Ishikawa (cell line): ENCODE data around the gene ACY1.

Experiments used
- CEBPB ChIP-seq: IDR thresholded peaks from 2 replicates; pipeline ENCODE4 v1.6.1; 2012
- CREB1 ChIP-seq: IDR thresholded peaks from 2 replicates; pipeline ENCODE4 v1.6.1; 2012; ENCODE audit warnings: low read depth
- EGR1 ChIP-seq: IDR thresholded peaks from 2 replicates; pipeline ENCODE4 v1.6.1; 2012
- EP300 ChIP-seq: IDR thresholded peaks from 2 replicates; pipeline ENCODE4 v1.6.1; 2012; ENCODE audit warnings: borderline replicate concordance
- FOXM1 ChIP-seq: IDR thresholded peaks from 2 replicates; pipeline ENCODE4 v1.6.1; 2012; ENCODE audit warnings: low read depth, borderline replicate concordance
- NFIC ChIP-seq: IDR thresholded peaks from 2 replicates; pipeline ENCODE4 v1.6.1; 2012
- RAD21 ChIP-seq: IDR thresholded peaks from 2 replicates; pipeline ENCODE4 v1.6.1; 2012; ENCODE audit warnings: low read depth
- TAF1 ChIP-seq: IDR thresholded peaks from 2 replicates; pipeline ENCODE4 v1.6.1; 2012; ENCODE audit warnings: low read depth, mild to moderate bottlenecking
- TCF12 ChIP-seq: IDR thresholded peaks from 2 replicates; pipeline ENCODE4 v1.6.1; 2012; ENCODE audit warnings: low read depth
- TEAD4 ChIP-seq: IDR thresholded peaks from 2 replicates; pipeline ENCODE4 v1.6.1; 2012
- YY1 ChIP-seq: IDR thresholded peaks from 2 replicates; pipeline ENCODE4 v1.6.1; 2012; ENCODE audit warnings: low read depth
- ZBTB7A ChIP-seq: IDR thresholded peaks from 2 replicates; pipeline ENCODE4 v1.6.1; 2012; ENCODE audit warnings: low read depth
- TF ChIP-seq, protein P1 (sequence below): IDR thresholded peaks from 2 replicates; pipeline ENCODE4 v1.6.1; 2012; ENCODE audit warnings: low read depth, mild to moderate bottlenecking
- TF ChIP-seq, protein P2 (sequence below): IDR thresholded peaks from 2 replicates; pipeline ENCODE4 v1.6.1; 2012
- TF ChIP-seq, protein P3 (sequence below): IDR thresholded peaks from 2 replicates; pipeline ENCODE4 v1.6.1; 2012

Gene ACY1

DNA sequence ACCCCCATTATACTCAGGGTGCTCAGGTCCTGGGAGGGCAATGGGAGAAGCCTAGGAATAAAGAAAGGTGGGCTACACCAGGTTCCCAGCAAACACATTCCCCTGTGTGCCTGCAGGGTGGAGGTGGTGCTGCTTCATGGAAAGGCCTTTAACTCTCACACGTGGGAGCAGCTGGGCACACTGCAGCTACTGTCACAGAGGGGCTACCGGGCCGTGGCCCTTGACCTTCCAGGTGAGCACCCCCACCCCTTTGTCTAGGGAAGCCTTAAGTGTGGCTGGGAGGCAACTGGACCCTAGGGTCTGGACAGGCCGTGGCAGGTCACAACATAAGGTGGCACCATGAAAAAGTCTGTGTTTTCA lies 5.2 kb upstream of the ACY1 start:
- no peak for TF ChIP-seq TCF12
- TF ChIP-seq EGR1, result no peak
- TF ChIP-seq TAF1, result no peak
- TF ChIP-seq, protein P1, sequence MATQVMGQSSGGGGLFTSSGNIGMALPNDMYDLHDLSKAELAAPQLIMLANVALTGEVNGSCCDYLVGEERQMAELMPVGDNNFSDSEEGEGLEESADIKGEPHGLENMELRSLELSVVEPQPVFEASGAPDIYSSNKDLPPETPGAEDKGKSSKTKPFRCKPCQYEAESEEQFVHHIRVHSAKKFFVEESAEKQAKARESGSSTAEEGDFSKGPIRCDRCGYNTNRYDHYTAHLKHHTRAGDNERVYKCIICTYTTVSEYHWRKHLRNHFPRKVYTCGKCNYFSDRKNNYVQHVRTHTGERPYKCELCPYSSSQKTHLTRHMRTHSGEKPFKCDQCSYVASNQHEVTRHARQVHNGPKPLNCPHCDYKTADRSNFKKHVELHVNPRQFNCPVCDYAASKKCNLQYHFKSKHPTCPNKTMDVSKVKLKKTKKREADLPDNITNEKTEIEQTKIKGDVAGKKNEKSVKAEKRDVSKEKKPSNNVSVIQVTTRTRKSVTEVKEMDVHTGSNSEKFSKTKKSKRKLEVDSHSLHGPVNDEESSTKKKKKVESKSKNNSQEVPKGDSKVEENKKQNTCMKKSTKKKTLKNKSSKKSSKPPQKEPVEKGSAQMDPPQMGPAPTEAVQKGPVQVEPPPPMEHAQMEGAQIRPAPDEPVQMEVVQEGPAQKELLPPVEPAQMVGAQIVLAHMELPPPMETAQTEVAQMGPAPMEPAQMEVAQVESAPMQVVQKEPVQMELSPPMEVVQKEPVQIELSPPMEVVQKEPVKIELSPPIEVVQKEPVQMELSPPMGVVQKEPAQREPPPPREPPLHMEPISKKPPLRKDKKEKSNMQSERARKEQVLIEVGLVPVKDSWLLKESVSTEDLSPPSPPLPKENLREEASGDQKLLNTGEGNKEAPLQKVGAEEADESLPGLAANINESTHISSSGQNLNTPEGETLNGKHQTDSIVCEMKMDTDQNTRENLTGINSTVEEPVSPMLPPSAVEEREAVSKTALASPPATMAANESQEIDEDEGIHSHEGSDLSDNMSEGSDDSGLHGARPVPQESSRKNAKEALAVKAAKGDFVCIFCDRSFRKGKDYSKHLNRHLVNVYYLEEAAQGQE, result no peak
- TF ChIP-seq ZBTB7A, result no peak

DNA sequence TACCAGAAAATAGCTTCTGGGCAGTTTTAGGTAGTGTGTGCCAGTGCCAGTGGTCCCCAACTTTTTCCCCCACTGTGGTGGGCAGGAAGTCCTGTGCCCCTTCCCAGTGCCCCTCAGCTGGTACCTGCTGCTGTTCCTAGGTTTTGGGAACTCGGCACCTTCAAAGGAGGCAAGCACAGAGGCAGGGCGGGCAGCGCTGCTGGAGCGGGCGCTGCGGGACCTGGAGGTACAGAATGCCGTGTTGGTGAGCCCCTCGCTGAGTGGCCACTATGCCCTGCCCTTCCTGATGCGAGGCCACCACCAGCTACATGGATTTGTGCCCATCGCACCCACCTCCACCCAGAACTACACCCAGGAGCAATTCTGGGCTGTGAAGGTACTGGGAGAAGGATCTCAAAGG lies 3.1 kb upstream of the ACY1 start:
- TF ChIP-seq YY1 (no peak), EP300 (no peak), ZBTB7A (no peak), TCF12 (no peak), EGR1 (no peak), CREB1 (no peak), FOXM1 (no peak), NFIC (no peak), CEBPB (no peak), TAF1 (no peak), TEAD4 (no peak), RAD21 (no peak)
- TF ChIP-seq, protein P2, sequence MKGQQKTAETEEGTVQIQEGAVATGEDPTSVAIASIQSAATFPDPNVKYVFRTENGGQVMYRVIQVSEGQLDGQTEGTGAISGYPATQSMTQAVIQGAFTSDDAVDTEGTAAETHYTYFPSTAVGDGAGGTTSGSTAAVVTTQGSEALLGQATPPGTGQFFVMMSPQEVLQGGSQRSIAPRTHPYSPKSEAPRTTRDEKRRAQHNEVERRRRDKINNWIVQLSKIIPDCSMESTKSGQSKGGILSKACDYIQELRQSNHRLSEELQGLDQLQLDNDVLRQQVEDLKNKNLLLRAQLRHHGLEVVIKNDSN, result no peak
- TF ChIP-seq, protein P1, result no peak
- TF ChIP-seq, protein P3, sequence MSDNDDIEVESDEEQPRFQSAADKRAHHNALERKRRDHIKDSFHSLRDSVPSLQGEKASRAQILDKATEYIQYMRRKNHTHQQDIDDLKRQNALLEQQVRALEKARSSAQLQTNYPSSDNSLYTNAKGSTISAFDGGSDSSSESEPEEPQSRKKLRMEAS, result no peak

DNA sequence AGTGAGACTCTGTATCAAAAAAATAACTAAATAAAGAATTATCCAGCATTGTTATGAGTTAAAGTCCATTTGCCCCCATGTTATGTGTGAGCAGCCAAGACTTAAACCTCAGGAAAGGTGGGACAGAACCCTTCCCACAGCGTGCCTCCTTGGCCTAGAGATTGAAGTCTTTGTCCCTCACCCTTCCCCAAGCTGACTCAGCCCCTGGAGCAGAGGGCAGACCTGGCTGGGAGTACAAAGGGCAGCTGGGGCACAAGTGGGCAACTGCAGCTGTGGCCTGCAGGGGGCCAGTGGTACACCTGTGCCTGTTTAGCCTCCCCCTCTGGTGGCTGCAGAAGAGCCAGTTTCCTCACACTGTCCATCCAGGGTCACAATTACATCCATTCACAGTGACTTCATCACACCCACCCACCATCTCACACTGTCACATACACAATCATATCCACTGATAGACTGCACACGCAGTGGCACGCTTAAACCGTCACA lies 940 bp upstream of the ACY1 start:
- TF ChIP-seq RAD21, result peak; percentile 5; the same call in 1 of the 2 replicates
- TF ChIP-seq, protein P2, result no peak
- TF ChIP-seq, protein P3, result no peak; the same call in 1 of the 2 replicates
- no peak for TF ChIP-seq NFIC

DNA sequence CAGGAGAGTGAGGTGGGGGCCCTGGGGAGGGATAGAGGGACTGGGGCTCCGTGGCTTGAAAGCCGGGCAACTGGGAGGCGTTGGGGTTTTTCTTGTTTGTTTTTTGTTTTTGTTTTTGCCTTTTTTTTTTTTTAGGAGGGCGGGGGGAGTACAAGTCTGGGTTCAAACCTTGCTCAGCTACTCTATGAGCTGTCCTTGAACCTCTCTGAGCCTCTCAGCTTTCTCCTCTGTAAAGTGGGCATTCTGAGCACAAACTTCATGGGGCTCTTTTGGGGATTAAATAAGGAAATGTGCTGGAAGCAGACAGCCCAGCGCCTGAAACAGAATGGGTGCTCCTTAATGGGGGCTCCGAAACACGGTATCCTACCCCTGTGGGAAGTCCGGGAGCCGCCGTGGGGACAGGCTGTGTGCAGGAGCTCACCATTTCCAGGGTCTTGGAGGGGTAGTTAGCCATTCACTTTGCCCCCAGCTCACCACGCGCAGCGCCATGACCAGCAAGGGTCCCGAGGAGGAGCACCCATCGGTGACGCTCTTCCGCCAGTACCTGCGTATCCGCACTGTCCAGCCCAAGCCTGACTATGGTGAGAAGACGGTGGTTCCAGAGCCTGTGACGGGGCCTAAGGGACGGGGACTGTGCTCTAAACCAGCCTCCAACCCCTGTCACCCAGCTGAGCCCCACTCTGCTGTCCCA lies 388 bp downstream of the ACY1 start:
- TF ChIP-seq CREB1 (no peak), TAF1 (no peak), EP300 (no peak)

DNA sequence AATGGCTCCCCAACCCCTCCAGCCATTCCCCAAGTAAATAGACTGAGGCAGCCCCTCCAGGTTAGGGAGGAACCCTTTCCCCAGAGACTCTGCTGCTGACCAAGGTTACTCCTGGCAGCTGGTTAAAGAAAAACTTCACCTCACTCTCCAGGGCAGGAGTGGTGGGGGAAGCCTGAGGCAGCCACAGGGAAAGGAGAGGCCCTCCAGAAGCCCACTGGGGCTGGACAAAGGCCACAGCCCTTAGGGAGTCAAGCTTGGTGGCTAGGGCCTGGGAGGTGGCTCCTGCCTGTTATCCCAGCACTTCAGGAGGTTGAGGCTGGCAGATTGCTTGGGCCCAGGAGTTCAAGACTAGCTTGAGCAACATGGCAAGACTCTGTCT lies 923 bp downstream of the ACY1 start:
- TF ChIP-seq EGR1, result no peak
- TF ChIP-seq ZBTB7A, result no peak
- TF ChIP-seq TEAD4, result no peak
- TF ChIP-seq CEBPB, result no peak
- TF ChIP-seq RAD21, result no peak
- TF ChIP-seq YY1, result no peak
- TF ChIP-seq FOXM1, result no peak
- TF ChIP-seq, protein P3, result no peak
- no peak for TF ChIP-seq EP300
- TF ChIP-seq NFIC, result no peak
- TF ChIP-seq, protein P1, result no peak
